Dermis microvascular lymphatic vessel endothelial cell (primary cell): ENCODE measurements around the gene VAV3. TPM values are rescaled to one million over a fixed set of nuclear protein-coding genes. Genes with fewer than 3 reads are reported as not detected.

Experiments
- DNase-seq, 2 donors: peaks; one replicate each; pipeline versions ENCODE4 v3.0.0 to v3.0.0-alpha.2; 2010; ENCODE audit warnings: low read depth in 2 of 2
- total RNA-seq: library from RNA; depleted of rRNA; stranded (reverse); fragments of >200 nt; gene quantifications from 2 replicates; pipeline ENCODE4 v1.2.1, GENCODE V29; 2014

Gene VAV3
- total RNA-seq, 1 donor from 2014 or later: 36.1 TPM

GRCh38 chr1:107687849-107688753, 276.9 kb downstream of the VAV3 start:
- DNase-seq: peak; percentile 12 to 18

- DNase-seq: no peak
Measured at GRCh38 chr1:107683683-107684082, 281.3 kb downstream of the VAV3 start.

- DNase-seq: no peak
Measured at GRCh38 chr1:107683191-107683657, 281.8 kb downstream of the VAV3 start.

- DNase-seq: no peak
Measured at GRCh38 chr1:107682467-107682866, 282.5 kb downstream of the VAV3 start.

GRCh38 chr1:107681001-107681479, 283.9 kb downstream of the VAV3 start:
- no peak for DNase-seq

GRCh38 chr1:107680579-107680985, 284.4 kb downstream of the VAV3 start:
- DNase-seq: no peak

- no peak for DNase-seq
Measured at GRCh38 chr1:107679411-107679953, 285.5 kb downstream of the VAV3 start.

- DNase-seq: no peak
Measured at GRCh38 chr1:107678993-107679392, 286.0 kb downstream of the VAV3 start.

GRCh38 chr1:107677697-107678096, 287.3 kb downstream of the VAV3 start:
- no peak for DNase-seq

- no peak for DNase-seq
Measured at GRCh38 chr1:107674486-107674885, 290.5 kb downstream of the VAV3 start.

GRCh38 chr1:107673006-107673405, 292.0 kb downstream of the VAV3 start:
- DNase-seq: no peak

- DNase-seq: no peak
Measured at GRCh38 chr1:107670397-107671040, 294.5 kb downstream of the VAV3 start.

GRCh38 chr1:107669996-107670395, 295.0 kb downstream of the VAV3 start:
- peak; percentile 80 to 82 for DNase-seq

- DNase-seq: no peak
Measured at GRCh38 chr1:107668762-107669161, 296.2 kb downstream of the VAV3 start.

GRCh38 chr1:107666493-107666892, 298.5 kb downstream of the VAV3 start:
- DNase-seq: no peak

- no peak for DNase-seq
Measured at GRCh38 chr1:107664982-107665925, 299.7 kb downstream of the VAV3 start.

- DNase-seq: no peak
Measured at GRCh38 chr1:107662971-107663370, 302.0 kb downstream of the VAV3 start.

- no peak for DNase-seq
Measured at GRCh38 chr1:107661158-107661557, 303.8 kb downstream of the VAV3 start.

GRCh38 chr1:107659961-107660360, 305.0 kb downstream of the VAV3 start:
- no peak for DNase-seq

- DNase-seq: no peak
Measured at GRCh38 chr1:107657356-107657755, 307.6 kb downstream of the VAV3 start.

GRCh38 chr1:107653765-107654164, 311.2 kb downstream of the VAV3 start:
- DNase-seq: no peak
